Measurements from ENCODE around the gene CDH13. TPM values are rescaled to one million over a fixed set of nuclear protein-coding genes. Genes with fewer than 3 reads are reported as not detected.

Gene CDH13
- polyA plus RNA-seq, 2 of the 4 experiments (the other 2 are of a cell fraction) = not detected

GRCh38 chr16:83724585-83724984 lies 1097.8 kb downstream of the CDH13 start:
- ChIA-PET CTCF (interaction anchor here (1.7 kb wide), 1 partner anchor 9 kb away, joined by 5 read pairs; no protein-coding TSS in a partner anchor), POLR2A (no interaction called here)
- Histone ChIP-seq H3K4me2 (no peak overlapping the region), H3K27ac (no peak overlapping the region), H3K9me3 (no peaks in the 10 kb centered on the region), H3K4me3 (no peak overlapping the region), H3K4me1 (no peaks in the 10 kb centered on the region)
- TF ChIP-seq SMC3 (IDR thresholded peaks at IDR 0.05) (no peak), HOXB13 (CRISPR knock-in tag; IDR thresholded peaks at IDR 0.05; ENCODE audit: low read depth) (no peak), HDAC2 (IDR thresholded peaks at IDR 0.05) (no peak), JUN (IDR thresholded peaks at IDR 0.05) (no peak), JUNB (IDR thresholded peaks at IDR 0.05) (no peak), NFE2L2 (conservative IDR thresholded peaks at IDR 0.05; ENCODE audit: low read length) (no peak), SREBF2 (IDR thresholded peaks at IDR 0.05) (no peak), RNF2 (IDR thresholded peaks at IDR 0.05; ENCODE audit: borderline replicate concordance, low read depth) (no peak), POLR2A (IDR thresholded peaks at IDR 0.05; ENCODE audit: low read length) (no peak)
- TF ChIP-seq, protein P1, sequence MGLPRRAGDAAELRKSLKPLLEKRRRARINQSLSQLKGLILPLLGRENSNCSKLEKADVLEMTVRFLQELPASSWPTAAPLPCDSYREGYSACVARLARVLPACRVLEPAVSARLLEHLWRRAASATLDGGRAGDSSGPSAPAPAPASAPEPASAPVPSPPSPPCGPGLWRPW (IDR thresholded peaks at IDR 0.05) = no peak
- TF ChIP-seq, protein P2, sequence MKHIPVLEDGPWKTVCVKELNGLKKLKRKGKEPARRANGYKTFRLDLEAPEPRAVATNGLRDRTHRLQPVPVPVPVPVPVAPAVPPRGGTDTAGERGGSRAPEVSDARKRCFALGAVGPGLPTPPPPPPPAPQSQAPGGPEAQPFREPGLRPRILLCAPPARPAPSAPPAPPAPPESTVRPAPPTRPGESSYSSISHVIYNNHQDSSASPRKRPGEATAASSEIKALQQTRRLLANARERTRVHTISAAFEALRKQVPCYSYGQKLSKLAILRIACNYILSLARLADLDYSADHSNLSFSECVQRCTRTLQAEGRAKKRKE (CRISPR knock-in tag; IDR thresholded peaks at IDR 0.05; ENCODE audit: low read depth) = no peak
- no peak for DNase-seq (ENCODE audit: low read depth in 1 of 2, low spot score in 1 of 2)
- ATAC-seq = no peak
- WGBS (ENCODE audit: missing lambda C conversion rate) = 2% methylated on average over 2 of the region's 2 CpGs
- no peak for FAIRE-seq

DNA sequence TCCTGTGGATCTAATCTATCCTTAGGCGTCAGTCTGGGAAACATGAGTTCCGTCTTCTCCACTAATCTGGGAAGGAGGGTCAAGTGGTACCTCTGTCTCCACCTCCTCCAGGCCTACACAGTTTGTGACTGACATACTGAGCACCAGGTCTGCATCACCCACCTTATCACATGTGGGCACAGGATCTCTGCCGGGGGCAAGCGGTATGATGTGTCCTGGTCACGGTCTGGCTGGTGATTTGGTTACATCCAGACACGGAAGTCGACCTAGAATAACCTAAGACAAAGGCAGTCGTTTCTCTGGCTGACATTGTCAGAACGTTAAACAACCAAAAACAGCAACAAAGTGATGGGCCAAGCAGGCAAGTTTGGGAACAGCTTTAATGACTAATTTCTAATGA lies 1098.5 kb downstream of the CDH13 start:
- WGBS (ENCODE audit: missing lambda C conversion rate) = 26% methylated on average over 9 of the region's 9 CpGs
- DNase-seq (ENCODE audit: low read depth in 1 of 2, low spot score in 1 of 2) = no peak
- TF ChIP-seq POLR2A (IDR thresholded peaks at IDR 0.05; ENCODE audit: low read length) (no peak), HOXB5 (CRISPR knock-in tag; IDR thresholded peaks at IDR 0.05) (no peak), CBX8 (IDR thresholded peaks at IDR 0.05) (no peak), MYC (IDR thresholded peaks at IDR 0.05; ENCODE audit: borderline replicate concordance, low read length) (no peak), EP300 (IDR thresholded peaks at IDR 0.05) (no peak), FOSB (CRISPR knock-in tag; IDR thresholded peaks at IDR 0.05) (no peak), EHF (CRISPR knock-in tag; IDR thresholded peaks at IDR 0.05) (no peak)
- TF ChIP-seq, protein P3, sequence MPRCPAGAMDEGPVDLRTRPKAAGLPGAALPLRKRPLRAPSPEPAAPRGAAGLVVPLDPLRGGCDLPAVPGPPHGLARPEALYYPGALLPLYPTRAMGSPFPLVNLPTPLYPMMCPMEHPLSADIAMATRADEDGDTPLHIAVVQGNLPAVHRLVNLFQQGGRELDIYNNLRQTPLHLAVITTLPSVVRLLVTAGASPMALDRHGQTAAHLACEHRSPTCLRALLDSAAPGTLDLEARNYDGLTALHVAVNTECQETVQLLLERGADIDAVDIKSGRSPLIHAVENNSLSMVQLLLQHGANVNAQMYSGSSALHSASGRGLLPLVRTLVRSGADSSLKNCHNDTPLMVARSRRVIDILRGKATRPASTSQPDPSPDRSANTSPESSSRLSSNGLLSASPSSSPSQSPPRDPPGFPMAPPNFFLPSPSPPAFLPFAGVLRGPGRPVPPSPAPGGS (IDR thresholded peaks at IDR 0.05) = no peak
- ChIA-PET CTCF (interaction anchor here (1.7 kb wide), 1 partner anchor 8 kb away, joined by 5 read pairs; no protein-coding TSS in a partner anchor), POLR2A (no interaction called here)
- no peak overlapping the region for H3K4me2 ChIP-seq
- no peaks in the 10 kb centered on the region for H3K9me3 ChIP-seq
- ATAC-seq = no peak
- H3K4me1 ChIP-seq = no peaks in the 10 kb centered on the region
- no peak overlapping the region for H3K4me3 ChIP-seq
- no peak overlapping the region for H3K27ac ChIP-seq
- no peak for FAIRE-seq

GRCh38 chr16:83727018-83727417 lies 1100.2 kb downstream of the CDH13 start:
- no peaks in the 10 kb centered on the region for H3K9me3 ChIP-seq
- no peaks in the 10 kb centered on the region for H3K4me1 ChIP-seq
- no peak for DNase-seq (ENCODE audit: low read depth in 1 of 2, low spot score in 1 of 2)
- H3K4me3 ChIP-seq = no peak overlapping the region
- no peak for FAIRE-seq
- H3K27ac ChIP-seq = no peak overlapping the region
- 50% methylated on average over 10 of the region's 10 CpGs for WGBS (ENCODE audit: missing lambda C conversion rate)
- POLR2A ChIA-PET = no interaction called here
- CTCF ChIA-PET = interaction anchor here (1.3 kb wide), 1 partner anchor 8 kb away, joined by 3 read pairs; no protein-coding TSS in a partner anchor
- no peak for ATAC-seq
- no peak overlapping the region for H3K4me2 ChIP-seq
- TF ChIP-seq HDAC2 (IDR thresholded peaks at IDR 0.05) (no peak), JUNB (IDR thresholded peaks at IDR 0.05) (no peak), PBX3 (IDR thresholded peaks at IDR 0.05) (no peak), NFE2L2 (conservative IDR thresholded peaks at IDR 0.05; ENCODE audit: low read length) (no peak), JUN (IDR thresholded peaks at IDR 0.05) (no peak), RCOR1 (IDR thresholded peaks at IDR 0.05; ENCODE audit: low read depth, low read length) (no peak), CHD4 (IDR thresholded peaks at IDR 0.05; ENCODE audit: borderline replicate concordance) (no peak), RNF2 (IDR thresholded peaks at IDR 0.05; ENCODE audit: borderline replicate concordance, low read depth) (no peak)
- TF ChIP-seq, protein P3 (IDR thresholded peaks at IDR 0.05) = no peak
